CD4-positive, alpha-beta T cell (primary cell): ENCODE data around the gene FARS2. TPM values are rescaled to one million over a fixed set of nuclear protein-coding genes. Genes with fewer than 3 reads are reported as not detected.

Source experiments
- ATAC-seq: fragments of 200-7000 bp; cut with Tn5 transposase; one replicate; pipeline ENCODE4 v1.10.0; 2022; ENCODE audit warnings: mild to moderate bottlenecking; ENCODE audit not compliant: poor library complexity
- CTCF ChIA-PET: fragments of 350-600 bp; sonication (Branson Sonifier 250); formaldehyde crosslinking; loops from one replicate; lab custom pipeline; 2021; ENCODE audit warnings: antibody characterized with exemption, inconsistent platforms; lab: Charles Lee
- POLR2A ChIA-PET: fragments of 350-600 bp; sonication (Branson Sonifier 250); formaldehyde crosslinking; loops from one replicate; lab custom pipeline; 2021; ENCODE audit warnings: antibody characterized with exemption, inconsistent platforms; lab: Charles Lee
- DNase-seq, 14 experiments: peaks; one replicate each; pipeline ENCODE4 v3.0.0-alpha.2; 2013 to 2020; ENCODE audit warnings: mixed read lengths in 2 of 14
- H3K27ac ChIP-seq, 2 donors: one replicate each; pipeline versions ENCODE4 v1.5.1 to v1.7.0; 2013; ENCODE audit warnings: low read length in 2 of 2, low read depth in 1 of 2, mild to moderate bottlenecking in 1 of 2
- H3K27me3 ChIP-seq, 2 experiments: 1 replicate in 1 of 2; 2 replicates in 1 of 2; pipeline versions ENCODE4 v1.6.1 to v1.7.0; 2013; ENCODE audit warnings: low read length in 2 of 2, control low read depth in 1 of 2, mild to moderate bottlenecking in 1 of 2, moderate library complexity in 1 of 2; ENCODE audit not compliant: insufficient read depth in 2 of 2, control insufficient read depth in 1 of 2
- H3K36me3 ChIP-seq: one replicate; pipeline ENCODE4 v1.6.1; 2013; ENCODE audit warnings: low read length, control low read depth; ENCODE audit not compliant: insufficient read depth
- H3K4me1 ChIP-seq: one replicate; pipeline ENCODE4 v1.6.1; 2013; ENCODE audit warnings: low read length, control low read depth; ENCODE audit not compliant: insufficient read depth
- H3K4me3 ChIP-seq: one replicate; pipeline ENCODE4 v1.5.1; 2013; ENCODE audit warnings: mild to moderate bottlenecking, low read length, moderate library complexity
- H3K9me3 ChIP-seq, 2 experiments: 1 replicate in 1 of 2; 2 replicates in 1 of 2; pipeline versions ENCODE4 v1.6.1 to v1.7.0; 2013; ENCODE audit warnings: low read length in 2 of 2, mild to moderate bottlenecking in 2 of 2, control low read depth in 1 of 2, moderate library complexity in 1 of 2; ENCODE audit not compliant: control insufficient read depth in 1 of 2, insufficient read depth in 1 of 2
- H3K27ac Mint-ChIP-seq: one replicate; pipeline ENCODE4 v1.8.0; 2020; ENCODE audit warnings: mixed read lengths
- H3K27me3 Mint-ChIP-seq: one replicate; pipeline ENCODE4 v1.8.0; 2021; ENCODE audit warnings: mixed read lengths
- H3K36me3 Mint-ChIP-seq: one replicate; pipeline ENCODE4 v1.8.0; 2021; ENCODE audit warnings: low read depth, mixed read lengths
- H3K4me1 Mint-ChIP-seq: one replicate; pipeline ENCODE4 v1.8.0; 2021; ENCODE audit warnings: low read depth, mixed read lengths
- H3K4me3 Mint-ChIP-seq: one replicate; pipeline ENCODE4 v1.8.0; 2020; ENCODE audit warnings: mild to moderate bottlenecking, mixed read lengths
- H3K9me3 Mint-ChIP-seq: one replicate; pipeline ENCODE4 v1.8.0; 2020; ENCODE audit warnings: mixed read lengths
- intact Hi-C, 2 experiments: fragments of 100-400 bp; cut with DNase I in 1 of 2; cut with micrococcal nuclease in 1 of 2; formaldehyde crosslinking; loops; one replicate each; pipeline versions ENCODE4 v1.15.1 to v1.9.0; 2023 to 2025; cut with DNase I, micrococcal nuclease
- total RNA-seq, 174 experiments: library from RNA in 2 of 174; stranded (reverse) in 2 of 174; gene quantifications; one replicate each; pipeline ENCODE4 v1.2.3 and lab custom pipeline; 2021 to 2026
- TF ChIP-seq, protein P1 (sequence below): fragments of 200-600 bp; IDR thresholded peaks from one replicate; pipeline ENCODE4 v1.8.0; 2022; ENCODE audit warnings: antibody characterized with exemption, mild to moderate bottlenecking

The FARS2 gene
- total RNA-seq, 2 experiments from 2014 or later, result 12.6 to 12.8 TPM

GRCh38 chr6:5587648-5588047 lies 326.3 kb downstream of the FARS2 start:
- Mint-ChIP-seq H3K27me3 (no peaks in the 10 kb centered on the region), H3K36me3 (no peaks in the 10 kb centered on the region), H3K27ac (no peak overlapping the region), H3K9me3 (peaks cover 5% of the 10 kb centered on the region), H3K4me3 (no peak overlapping the region), H3K4me1 (peaks cover 5% of the 10 kb centered on the region)
- ChIA-PET CTCF (no interaction called here), POLR2A (no interaction called here)
- DNase-seq (no peak), ATAC-seq (no peak)
- Histone ChIP-seq H3K27ac (no peak overlapping the region), H3K27me3 (no peaks in the 10 kb centered on the region), H3K9me3 (no peaks in the 10 kb centered on the region), H3K4me3 (no peak overlapping the region), H3K36me3 (no peaks in the 10 kb centered on the region), H3K4me1 (no peaks in the 10 kb centered on the region)
- intact Hi-C loops, result no loop called here
- TF ChIP-seq, protein P1, sequence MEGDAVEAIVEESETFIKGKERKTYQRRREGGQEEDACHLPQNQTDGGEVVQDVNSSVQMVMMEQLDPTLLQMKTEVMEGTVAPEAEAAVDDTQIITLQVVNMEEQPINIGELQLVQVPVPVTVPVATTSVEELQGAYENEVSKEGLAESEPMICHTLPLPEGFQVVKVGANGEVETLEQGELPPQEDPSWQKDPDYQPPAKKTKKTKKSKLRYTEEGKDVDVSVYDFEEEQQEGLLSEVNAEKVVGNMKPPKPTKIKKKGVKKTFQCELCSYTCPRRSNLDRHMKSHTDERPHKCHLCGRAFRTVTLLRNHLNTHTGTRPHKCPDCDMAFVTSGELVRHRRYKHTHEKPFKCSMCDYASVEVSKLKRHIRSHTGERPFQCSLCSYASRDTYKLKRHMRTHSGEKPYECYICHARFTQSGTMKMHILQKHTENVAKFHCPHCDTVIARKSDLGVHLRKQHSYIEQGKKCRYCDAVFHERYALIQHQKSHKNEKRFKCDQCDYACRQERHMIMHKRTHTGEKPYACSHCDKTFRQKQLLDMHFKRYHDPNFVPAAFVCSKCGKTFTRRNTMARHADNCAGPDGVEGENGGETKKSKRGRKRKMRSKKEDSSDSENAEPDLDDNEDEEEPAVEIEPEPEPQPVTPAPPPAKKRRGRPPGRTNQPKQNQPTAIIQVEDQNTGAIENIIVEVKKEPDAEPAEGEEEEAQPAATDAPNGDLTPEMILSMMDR, result no peak

DNA sequence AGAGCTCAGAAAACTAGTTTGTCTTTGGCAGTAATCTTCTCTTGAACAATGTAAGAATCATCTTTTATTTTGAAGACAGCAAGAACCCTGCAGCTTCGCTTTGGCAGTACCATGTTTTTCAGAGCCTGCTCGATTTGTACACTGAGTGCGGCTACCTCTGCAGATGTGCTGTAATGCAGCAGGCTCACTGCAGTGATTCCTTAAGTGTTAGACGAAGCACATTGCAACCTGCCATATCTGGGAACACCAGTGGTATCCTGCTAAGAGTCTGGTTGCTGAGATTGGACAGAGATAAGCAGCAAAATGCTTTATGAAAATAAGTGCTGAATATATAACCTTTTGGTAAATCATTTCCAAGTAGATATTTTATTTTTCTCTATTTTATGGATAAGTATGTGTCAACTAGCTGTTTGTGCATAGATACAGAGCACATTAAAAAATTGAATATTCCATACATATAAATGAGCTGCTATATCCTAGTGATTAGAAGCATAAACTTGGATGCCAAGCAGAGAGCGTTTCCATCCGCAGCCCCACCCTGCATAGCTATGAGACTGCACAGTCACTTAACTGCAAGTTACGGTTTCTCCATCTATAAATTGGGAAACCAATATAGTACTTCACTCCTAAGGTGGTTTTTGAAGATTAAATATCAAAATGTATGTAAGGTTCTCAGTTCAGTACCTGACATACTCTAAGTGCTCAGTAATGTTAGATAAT lies 328.3 kb downstream of the FARS2 start:
- Mint-ChIP-seq H3K9me3 (peaks cover 5% of the 10 kb centered on the region), H3K27me3 (no peaks in the 10 kb centered on the region), H3K4me1 (peaks cover 5% of the 10 kb centered on the region), H3K36me3 (no peaks in the 10 kb centered on the region), H3K27ac (no peak overlapping the region), H3K4me3 (no peak overlapping the region)
- no peaks in the 10 kb centered on the region for H3K36me3 ChIP-seq
- no peak overlapping the region for H3K27ac ChIP-seq
- no peak overlapping the region for H3K4me3 ChIP-seq
- DNase-seq (no peak), ATAC-seq (no peak)
- CTCF ChIA-PET, result no interaction called here
- POLR2A ChIA-PET, result no interaction called here
- intact Hi-C loops, result no loop called here
- no peaks in the 10 kb centered on the region for H3K27me3 ChIP-seq
- H3K9me3 ChIP-seq, result no peaks in the 10 kb centered on the region
- H3K4me1 ChIP-seq, result no peaks in the 10 kb centered on the region
- TF ChIP-seq, protein P1, result no peak

- H3K4me1 Mint-ChIP-seq, result peaks cover 5% of the 10 kb centered on the region
- H3K36me3 Mint-ChIP-seq, result no peaks in the 10 kb centered on the region
- H3K4me3 Mint-ChIP-seq, result no peak overlapping the region
- ATAC-seq, result no peak
- Histone ChIP-seq H3K36me3 (no peaks in the 10 kb centered on the region), H3K4me3 (no peak overlapping the region), H3K9me3 (no peaks in the 10 kb centered on the region), H3K4me1 (no peaks in the 10 kb centered on the region), H3K27me3 (no peaks in the 10 kb centered on the region), H3K27ac (no peak overlapping the region)
- TF ChIP-seq, protein P1, result no peak
- H3K9me3 Mint-ChIP-seq, result peaks cover 3% of the 10 kb centered on the region
- H3K27me3 Mint-ChIP-seq, result no peaks in the 10 kb centered on the region
- intact Hi-C loops, result no loop called here
- H3K27ac Mint-ChIP-seq, result no peak overlapping the region
- DNase-seq, result no peak
- ChIA-PET POLR2A (no interaction called here), CTCF (no interaction called here)
These were observed 328.9 kb downstream of the FARS2 start for GRCh38 chr6:5590187-5590586.
